ENCODE measurements around the gene FBXW9. TPM values are rescaled to one million over a fixed set of nuclear protein-coding genes. Genes with fewer than 3 reads are reported as not detected.

FBXW9 gene
- total RNA-seq, 1 donor from 2014 or later, result 6.0 TPM

DNA sequence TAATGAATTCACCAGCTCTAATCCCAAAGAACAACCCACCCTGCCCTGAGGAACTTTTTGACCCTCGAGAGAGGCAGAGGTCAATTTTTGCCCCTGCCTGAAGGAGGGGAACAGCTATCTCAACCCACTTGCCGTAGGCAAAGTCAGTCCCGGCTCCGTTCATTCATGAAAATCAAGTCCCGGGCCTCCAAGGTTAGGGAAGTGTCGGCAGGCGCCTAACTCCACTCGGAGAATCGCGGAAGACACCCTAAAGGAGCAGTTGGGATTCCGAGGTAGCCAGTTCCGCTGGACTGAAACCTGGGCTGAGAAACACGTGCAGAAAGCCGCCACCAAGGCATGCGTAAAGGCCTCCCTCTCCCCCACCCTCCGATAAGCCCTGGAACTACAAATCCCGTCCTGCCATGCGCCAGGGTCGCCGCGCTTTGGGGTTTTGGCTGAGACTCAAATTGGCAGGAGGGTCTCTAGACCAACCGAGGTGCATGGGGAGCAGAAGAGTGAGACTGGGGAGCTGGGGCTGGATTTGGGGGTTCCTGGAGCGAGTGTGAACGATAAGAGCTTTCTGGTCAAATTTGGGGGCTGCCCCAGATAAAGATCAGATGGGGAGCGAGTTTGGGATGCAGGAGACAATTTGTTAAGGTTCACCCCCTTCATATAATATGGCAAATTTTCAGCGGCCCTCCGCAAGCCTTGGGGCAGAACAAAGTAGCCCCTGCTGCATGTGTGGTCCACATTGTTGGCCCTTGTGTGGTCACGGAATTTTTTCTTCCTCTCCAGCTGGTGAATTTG lies 27.4 kb upstream of the FBXW9 start, which contains the start of gene TNPO2:
TNPO2 (minus strand) TSS at position 292 of the 786 bp plus-strand sequence. CDS start 2,955 bp downstream, outside the sequence.
- Histone ChIP-seq H3K36me3 (peaks cover 17% of the 10 kb centered on the region), H3K4me1 (peaks cover 32% of the 10 kb centered on the region), H3K9me3 (no peaks in the 10 kb centered on the region), H3K27me3 (ENCODE audit: low read depth) (no peaks in the 10 kb centered on the region), H3K4me3 (peak within 1 kb of the TSS; percentile 66), H3K27ac (peak within 1 kb of the TSS; percentile 87)
- no peak for TF ChIP-seq CTCF (IDR thresholded peaks at IDR 0.05)
- intact Hi-C loops (cut with DNase I), result no loop called here
- no peak for DNase-seq
- peak; percentile 56 to 67 for ATAC-seq

DNA sequence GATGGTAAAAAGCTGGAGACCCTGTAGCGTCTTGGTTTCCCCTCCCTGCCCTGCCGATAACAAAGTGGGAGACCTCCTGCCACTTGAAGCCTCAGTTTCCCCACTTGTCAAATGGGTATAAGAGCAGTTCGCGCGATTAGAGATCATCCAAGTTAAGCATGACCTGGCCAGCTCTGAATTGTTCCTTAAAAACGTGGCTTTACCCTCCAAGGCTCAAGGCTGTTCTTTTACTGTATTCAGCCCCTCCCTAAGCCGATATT lies 26.9 kb upstream of the FBXW9 start:
- Histone ChIP-seq H3K4me3 (peak overlapping the region; percentile 66), H3K36me3 (peaks cover 17% of the 10 kb centered on the region), H3K27me3 (ENCODE audit: low read depth) (no peaks in the 10 kb centered on the region), H3K9me3 (no peaks in the 10 kb centered on the region), H3K27ac (peak overlapping the region; percentile 87), H3K4me1 (peaks cover 32% of the 10 kb centered on the region)
- no peak for TF ChIP-seq CTCF (IDR thresholded peaks at IDR 0.05)
- ATAC-seq (no peak), DNase-seq (no peak)
- intact Hi-C loops (cut with DNase I), result no loop called here

DNA sequence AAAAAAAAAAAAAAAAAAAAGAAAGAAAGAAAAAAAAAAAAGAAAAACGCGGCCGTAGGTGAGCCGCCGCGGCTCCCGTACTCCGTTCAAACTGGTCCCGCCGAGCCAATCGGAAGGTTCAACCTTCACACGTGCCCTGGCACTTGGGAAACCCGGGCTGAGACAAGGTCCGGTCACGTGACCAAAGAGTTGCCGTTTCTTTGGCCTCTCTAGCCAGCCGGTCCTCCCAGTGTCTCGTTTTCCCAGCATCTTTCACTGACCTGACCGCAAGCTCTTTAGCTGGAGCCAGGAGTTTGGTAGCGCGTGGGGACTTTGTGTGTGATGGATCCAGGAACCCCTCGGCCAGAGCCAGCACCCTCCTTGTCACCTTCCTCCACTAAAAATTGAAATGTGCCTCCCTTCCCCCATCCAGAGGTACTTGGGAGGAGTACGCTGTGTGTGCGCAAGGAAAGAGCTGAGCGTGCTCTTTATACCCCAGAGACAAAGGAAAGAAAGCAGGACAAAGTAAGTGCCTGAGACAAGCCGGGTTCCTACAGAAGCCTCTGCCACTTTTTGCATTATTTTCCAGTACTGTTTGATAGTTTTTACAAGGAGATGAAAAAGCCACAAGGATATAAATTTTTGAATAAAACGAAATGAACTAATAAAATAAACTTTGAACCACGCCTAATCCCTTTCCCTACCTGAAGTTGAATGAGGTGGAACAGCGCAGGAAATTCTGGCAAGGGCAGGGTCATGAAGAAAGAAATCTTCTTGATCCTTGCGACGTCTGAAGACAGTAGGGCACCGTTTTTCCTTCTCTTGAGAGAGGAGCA lies 26.3 kb upstream of the FBXW9 start:
- Histone ChIP-seq H3K27ac (peak overlapping the region; percentile 87), H3K4me1 (peaks cover 32% of the 10 kb centered on the region), H3K36me3 (peaks cover 17% of the 10 kb centered on the region), H3K4me3 (peak overlapping the region; percentile 66), H3K27me3 (ENCODE audit: low read depth) (no peaks in the 10 kb centered on the region), H3K9me3 (no peaks in the 10 kb centered on the region)
- intact Hi-C loops (cut with DNase I), result no loop called here
- ATAC-seq, result peak; percentile 94 to 95
- TF ChIP-seq CTCF (IDR thresholded peaks at IDR 0.05), result no peak
- DNase-seq, result peak; percentile 99

DNA sequence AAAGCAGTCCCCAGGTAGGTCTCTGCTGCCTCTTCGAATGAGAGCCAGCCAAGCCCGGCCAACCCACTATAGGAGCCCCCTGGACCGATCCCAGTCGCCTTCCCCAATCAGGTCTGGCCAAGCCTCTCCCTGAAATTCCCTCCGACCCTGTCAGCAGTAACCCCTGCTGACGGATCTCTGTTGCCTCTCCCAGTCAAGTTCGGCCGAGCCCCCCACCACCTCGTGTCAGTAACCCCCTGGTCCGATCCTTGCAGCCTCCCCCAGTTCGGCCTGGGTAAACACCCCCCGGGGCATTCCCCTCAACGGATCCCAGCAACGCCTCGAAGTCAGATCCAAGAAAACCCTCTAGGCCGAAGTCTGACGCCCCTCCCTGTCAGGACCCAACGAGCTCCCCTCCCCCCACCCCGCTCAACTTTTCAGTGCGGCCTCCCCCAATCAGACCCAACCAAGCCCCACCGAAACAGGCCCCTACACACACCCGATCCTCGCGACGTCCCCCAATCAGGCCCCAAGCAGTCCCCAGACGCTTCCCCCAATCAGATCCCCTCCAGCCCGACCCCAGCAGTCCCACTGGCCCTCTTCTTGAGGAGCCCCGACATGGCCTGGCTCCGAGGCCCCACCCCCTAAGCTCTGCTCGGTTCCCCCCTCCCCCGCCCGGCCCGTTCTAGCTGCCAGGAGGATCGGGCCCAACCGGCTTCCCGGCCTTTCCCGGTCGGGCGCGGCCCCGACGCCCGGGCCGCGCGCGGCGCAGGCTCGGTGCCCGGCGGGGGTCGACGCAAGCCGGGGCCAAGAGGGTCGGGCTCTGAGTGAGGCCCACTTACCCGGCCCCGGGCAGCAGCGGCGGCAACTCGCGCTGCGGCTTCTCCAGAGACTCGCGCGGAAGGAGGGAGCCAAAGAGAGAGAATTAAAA lies 25.5 kb upstream of the FBXW9 start:
- TF ChIP-seq CTCF (IDR thresholded peaks at IDR 0.05), result no peak
- Histone ChIP-seq H3K36me3 (peaks cover 23% of the 10 kb centered on the region), H3K4me3 (peak overlapping the region; percentile 66), H3K9me3 (no peaks in the 10 kb centered on the region), H3K27me3 (ENCODE audit: low read depth) (no peaks in the 10 kb centered on the region), H3K27ac (peak overlapping the region; percentile 87), H3K4me1 (peaks cover 32% of the 10 kb centered on the region)
- DNase-seq (peak; percentile 76), ATAC-seq (peak; percentile 74 to 76)
- intact Hi-C loops (cut with DNase I), result no loop called here
